Endothelial cell of umbilical vein (primary cell): ENCODE measurements around the gene SH2D6. TPM values are rescaled to one million over a fixed set of nuclear protein-coding genes. Genes with fewer than 3 reads are reported as not detected.

Experiments
- BruUV-seq: library from RNA; stranded (reverse); fragments of 400-500 nt; replicated peaks from 2 replicates; lab custom pipeline; 2021; lab: Mats Ljungman, UMichigan
- CTCF ChIA-PET: fragments of 300-600, 350-600 bp; sonication (Branson Sonifier 250); formaldehyde crosslinking; loops from one replicate; lab custom pipeline; 2021; ENCODE audit warnings: antibody characterized with exemption, inconsistent platforms; lab: Charles Lee
- POLR2A ChIA-PET: fragments of 300-600, 350-600 bp; sonication (Branson Sonifier 250); formaldehyde crosslinking; loops from one replicate; lab custom pipeline; 2021; ENCODE audit warnings: antibody characterized with exemption, inconsistent platforms; lab: Charles Lee
- DNase-seq: peaks from one replicate; pipeline ENCODE4 v3.0.0-alpha.2; 2011; ENCODE audit warnings: low read depth, low spot score
- FAIRE-seq: peaks from 2 replicates; lab custom pipeline; 2011; peaks lifted over from hg19 to GRCh38; lab: Jason Lieb, UNC
- H2AFZ ChIP-seq: 2 replicates; pipeline ENCODE4 v1.6.0; 2012; ENCODE audit warnings: low read depth, low read length, control low read depth, inconsistent platforms
- H3K27ac ChIP-seq: 2 replicates; pipeline ENCODE4 v1.5.1; 2011; ENCODE audit warnings: low read depth, mild to moderate bottlenecking, control low read depth, low read length, moderate library complexity; ENCODE audit not compliant: insufficient read depth
- H3K27me3 ChIP-seq, 2 experiments: 2 replicates each; pipeline versions ENCODE4 v1.6.0 to v1.6.1; 2011; ENCODE audit warnings: low read length in 2 of 2, mixed read lengths in 1 of 2; ENCODE audit not compliant: control insufficient read depth in 2 of 2, insufficient read depth in 2 of 2
- H3K36me3 ChIP-seq, 2 experiments: 2 replicates in 1 of 2; 3 replicates in 1 of 2; pipeline ENCODE4 v1.5.1; 2011; ENCODE audit warnings: low read length in 2 of 2, mild to moderate bottlenecking in 1 of 2, moderate library complexity in 1 of 2; ENCODE audit not compliant: control insufficient read depth in 2 of 2, insufficient read depth in 2 of 2; ENCODE audit errors: extremely low read depth in 1 of 2
- H3K4me1 ChIP-seq: 3 replicates; pipeline ENCODE4 v1.5.1; 2011; ENCODE audit warnings: mild to moderate bottlenecking, low read length; ENCODE audit not compliant: control insufficient read depth, insufficient read depth; ENCODE audit errors: extremely low read depth
- H3K4me2 ChIP-seq: 2 replicates; pipeline ENCODE4 v1.6.1; 2011; ENCODE audit warnings: low read length, control low read depth, mixed read lengths; ENCODE audit not compliant: insufficient read depth
- H3K4me3 ChIP-seq, 3 experiments: fragments of 200-600 bp in 1 of 3; sonication (generic), shearing (Covaris generic) in 1 of 3; replicated peaks in 1 of 3; 2 replicates each; pipeline ENCODE4 v1.5.1; 2011 to 2016; ENCODE audit warnings: control low read depth in 3 of 3, low read length in 3 of 3, mild to moderate bottlenecking in 2 of 3, inconsistent platforms in 1 of 3, low read depth in 1 of 3, moderate library complexity in 1 of 3; ENCODE audit not compliant: insufficient read depth in 1 of 3
- H3K79me2 ChIP-seq: 2 replicates; pipeline ENCODE4 v1.6.0; 2012; ENCODE audit warnings: low read length, inconsistent platforms; ENCODE audit not compliant: control insufficient read depth, insufficient read depth
- H3K9ac ChIP-seq: replicated peaks from 2 replicates; pipeline ENCODE3; 2011; ENCODE audit warnings: low read length, control low read depth; ENCODE audit not compliant: insufficient read depth; ENCODE audit errors: extremely low read depth
- H3K9me1 ChIP-seq: replicated peaks from 3 replicates; pipeline ENCODE4 v1.6.0; 2011; ENCODE audit warnings: mild to moderate bottlenecking, low read length; ENCODE audit not compliant: control insufficient read depth, insufficient read depth; ENCODE audit errors: extremely low read depth
- H3K9me3 ChIP-seq: replicated peaks from 2 replicates; pipeline ENCODE4 v1.5.1; 2012; ENCODE audit warnings: low read length, inconsistent platforms; ENCODE audit not compliant: control insufficient read depth, insufficient read depth
- H4K20me1 ChIP-seq: replicated peaks from 2 replicates; pipeline ENCODE3; 2011; ENCODE audit warnings: mild to moderate bottlenecking, low read length; ENCODE audit not compliant: control insufficient read depth, insufficient read depth; ENCODE audit errors: extremely low read depth
- CTCF ChIP-seq, 2 donors: IDR thresholded peaks; 1 replicate in 1 of 2; 2 replicates in 1 of 2; pipeline ENCODE4 v1.5.1; 2011; ENCODE audit warnings: low read length in 2 of 2, mild to moderate bottlenecking in 2 of 2, moderate library complexity in 2 of 2, control low read depth in 1 of 2, inconsistent platforms in 1 of 2, low read depth in 1 of 2; ENCODE audit not compliant: insufficient read depth in 1 of 2; ENCODE audit errors: extremely low read depth in 1 of 2
- FOS ChIP-seq: IDR thresholded peaks from 2 replicates; pipeline ENCODE4 v1.6.1; 2011; ENCODE audit warnings: mild to moderate bottlenecking, low read length, moderate library complexity, borderline replicate concordance; ENCODE audit not compliant: insufficient read depth
- JUN ChIP-seq: IDR thresholded peaks from 2 replicates; pipeline ENCODE4 v1.6.1; 2011; ENCODE audit warnings: borderline replicate concordance, low read depth; ENCODE audit not compliant: insufficient read length, insufficient read depth
- MYC ChIP-seq: IDR thresholded peaks from one replicate; pipeline ENCODE4 v1.6.1; 2011; ENCODE audit warnings: mild to moderate bottlenecking, low read depth, low read length
- POLR2AphosphoS5 ChIP-seq: IDR thresholded peaks from 2 replicates; pipeline ENCODE4 v1.6.1; 2012; ENCODE audit warnings: low read depth, mild to moderate bottlenecking, control low read depth, low read length, moderate library complexity; ENCODE audit not compliant: insufficient read depth
- dilution Hi-C: fragments of 300-500 bp; cut with MboI; formaldehyde crosslinking; loops from one replicate; pipeline ENCODE4 v1.15.0; 2019; ENCODE audit warnings: low sequenced_read_pairs; ENCODE audit not compliant: extremely low pct_ligation_motif_present
- intact Hi-C: fragments of 100-400 bp; cut with micrococcal nuclease; formaldehyde crosslinking; loops from one replicate; pipeline ENCODE4 v1.10.0; 2022
- polyA plus RNA-seq, 4 experiments: library from polyadenylated mRNA; depleted of rRNA in 3 of 4; stranded (reverse) in 3 of 4; unstranded in 1 of 4; fragments of >200 nt; gene quantifications; 2 replicates each; pipeline versions ENCODE4 v1.2.1 to v1.2.3, GENCODE V29; 2011 to 2012; ENCODE audit warnings: missing spikeins in 1 of 4
- total RNA-seq: library from RNA; stranded (reverse); gene quantifications from 2 replicates; pipeline ENCODE4 v1.2.3, GENCODE V29; 2021

SH2D6 gene
- total and polyA plus RNA-seq, 2 donors (not counting 3 experiments of a cell fraction or from before 2014, with no cell fraction given): 0.53 TPM; not detected in 1

GRCh38 chr2:85433511-85434089 lies 15.1 kb downstream of the SH2D6 start:
- Histone ChIP-seq H3K27me3 (no peaks in the 10 kb centered on the region), H3K4me2 (no peak overlapping the region), H3K9me1 (no peaks in the 10 kb centered on the region), H3K27ac (no peak overlapping the region), H3K9me3 (no peaks in the 10 kb centered on the region), H3K79me2 (no peaks in the 10 kb centered on the region), H2AFZ (no peak overlapping the region), H3K4me3 (no peak overlapping the region), H3K4me1 (peaks cover 16% of the 10 kb centered on the region), H3K9ac (no peak overlapping the region), H3K36me3 (no peaks in the 10 kb centered on the region), H4K20me1 (no peaks in the 10 kb centered on the region)
- no TSS peak for BruUV-seq
- TF ChIP-seq CTCF (IDR thresholded peaks at IDR 0.05; ENCODE audit: extremely low read depth in 1 of 2, insufficient read depth in 1 of 2, low read depth in 1 of 2, low read length in 2 of 2): no peak
- TF ChIP-seq JUN: no peak
- TF ChIP-seq MYC: no peak
- TF ChIP-seq FOS: no peak
- TF ChIP-seq POLR2AphosphoS5: no peak
- CTCF ChIA-PET: interaction anchor here (1.2 kb wide), 1 partner anchor 119 kb away, joined by 4 read pairs; no protein-coding TSS in a partner anchor
- DNase-seq (no peak), FAIRE-seq (no peak)
- dilution Hi-C loops (no loop called here), intact Hi-C loops (no loop called here)
- POLR2A ChIA-PET: interaction anchor here (1.7 kb wide), 1 partner anchor 105 kb away, joined by 5 read pairs; the partner anchor contains the start of gene MAT2A
